Mucosa of descending colon (tissue), 3 donors: ENCODE measurements around the gene ATRX. TPM values are rescaled to one million over a fixed set of nuclear protein-coding genes. Genes with fewer than 3 reads are reported as not detected.
"Not testable (repeated sequence)": the region's sequence is repeated elsewhere in the genome, so short reads cannot be mapped to it uniquely, and the experiment has no call there.

Experiments used
- ATAC-seq: fragments of 200-7000 bp; cut with Tn5 transposase; one replicate; pipeline ENCODE4 v1.9.1; 2020; ENCODE audit warnings: mild to moderate bottlenecking, moderate library complexity
- DNase-seq, 3 donors: peaks; one replicate each; pipeline ENCODE4 v3.0.0-alpha.2; 2020
- H3K36me3 ChIP-seq: fragments of 200-600 bp; one replicate; pipeline ENCODE4 v1.8.0; 2021; ENCODE audit warnings: low read depth, mild to moderate bottlenecking
- H3K4me1 ChIP-seq: fragments of 200-600 bp; one replicate; pipeline ENCODE4 v1.8.0; 2021; ENCODE audit warnings: low read depth, mild to moderate bottlenecking
- H3K4me3 ChIP-seq: fragments of 200-600 bp; one replicate; pipeline ENCODE4 v1.8.0; 2021; ENCODE audit warnings: mild to moderate bottlenecking
- H3K9me3 ChIP-seq: fragments of 200-600 bp; one replicate; pipeline ENCODE4 v1.8.0; 2021; ENCODE audit warnings: mild to moderate bottlenecking
- intact Hi-C, 2 donors: fragments of 100-400 bp; cut with DNase I in 1 of 2; cut with micrococcal nuclease in 1 of 2; formaldehyde crosslinking; loops; one replicate each; pipeline versions ENCODE4 v1.11.0 to v1.11.1; 2022; cut with DNase I, micrococcal nuclease
- total RNA-seq, 3 donors: library from RNA; stranded (reverse); fragmentation: NEBNext Ultra II Directional in 2 of 3; extraction: Animal tissue kit (Norgen Biotek cat#: 25700) in 2 of 3; gene quantifications; one replicate each; pipeline versions ENCODE4 v1.2.1 to v1.2.4, GENCODE V29; 2021 to 2023
- TF ChIP-seq, protein P1 (sequence below): fragments of 200-600 bp; IDR thresholded peaks from one replicate; pipeline ENCODE4 v1.8.0; 2022; ENCODE audit warnings: antibody characterized with exemption, mild to moderate bottlenecking
- donor health status: DM: no; HTN: no; CAD: no; lungs with moderate emphysema.
- donor health status: DM: no; HTN: no; CAD: no.
- donor health status: DM: no; HTN: yes; CAD: no.

Gene ATRX
- total RNA-seq, 3 donors from 2014 or later: 47.9 to 108 (median 64.1) TPM

DNA sequence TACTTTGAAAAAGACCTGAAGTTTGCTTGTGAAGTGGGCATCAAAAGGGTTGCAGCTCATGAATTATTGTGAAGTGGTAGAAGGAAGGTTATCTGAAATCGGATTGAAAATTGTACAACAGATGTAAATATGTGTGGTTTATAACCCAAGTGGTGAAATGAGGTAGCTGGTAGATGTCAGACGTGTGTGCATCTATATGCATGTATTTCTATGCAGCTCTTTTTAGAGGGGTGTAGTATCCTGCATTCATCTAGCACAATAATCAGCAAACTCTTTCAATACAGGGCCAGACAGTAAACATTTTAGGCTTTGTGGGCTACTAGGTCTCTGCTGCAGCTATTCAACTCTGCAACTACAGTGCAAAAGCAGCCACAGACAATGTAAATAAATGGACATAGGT lies 9.4 kb downstream of the ATRX start:
- no peaks in the 10 kb centered on the region for H3K4me1 ChIP-seq
- intact Hi-C loops: no loop called here
- no peaks in the 10 kb centered on the region for H3K36me3 ChIP-seq
- TF ChIP-seq, protein P1, sequence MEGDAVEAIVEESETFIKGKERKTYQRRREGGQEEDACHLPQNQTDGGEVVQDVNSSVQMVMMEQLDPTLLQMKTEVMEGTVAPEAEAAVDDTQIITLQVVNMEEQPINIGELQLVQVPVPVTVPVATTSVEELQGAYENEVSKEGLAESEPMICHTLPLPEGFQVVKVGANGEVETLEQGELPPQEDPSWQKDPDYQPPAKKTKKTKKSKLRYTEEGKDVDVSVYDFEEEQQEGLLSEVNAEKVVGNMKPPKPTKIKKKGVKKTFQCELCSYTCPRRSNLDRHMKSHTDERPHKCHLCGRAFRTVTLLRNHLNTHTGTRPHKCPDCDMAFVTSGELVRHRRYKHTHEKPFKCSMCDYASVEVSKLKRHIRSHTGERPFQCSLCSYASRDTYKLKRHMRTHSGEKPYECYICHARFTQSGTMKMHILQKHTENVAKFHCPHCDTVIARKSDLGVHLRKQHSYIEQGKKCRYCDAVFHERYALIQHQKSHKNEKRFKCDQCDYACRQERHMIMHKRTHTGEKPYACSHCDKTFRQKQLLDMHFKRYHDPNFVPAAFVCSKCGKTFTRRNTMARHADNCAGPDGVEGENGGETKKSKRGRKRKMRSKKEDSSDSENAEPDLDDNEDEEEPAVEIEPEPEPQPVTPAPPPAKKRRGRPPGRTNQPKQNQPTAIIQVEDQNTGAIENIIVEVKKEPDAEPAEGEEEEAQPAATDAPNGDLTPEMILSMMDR: no peak
- ATAC-seq: no peak
- DNase-seq: no peak
- H3K9me3 ChIP-seq: no peaks in the 10 kb centered on the region
- no peak overlapping the region for H3K4me3 ChIP-seq

DNA sequence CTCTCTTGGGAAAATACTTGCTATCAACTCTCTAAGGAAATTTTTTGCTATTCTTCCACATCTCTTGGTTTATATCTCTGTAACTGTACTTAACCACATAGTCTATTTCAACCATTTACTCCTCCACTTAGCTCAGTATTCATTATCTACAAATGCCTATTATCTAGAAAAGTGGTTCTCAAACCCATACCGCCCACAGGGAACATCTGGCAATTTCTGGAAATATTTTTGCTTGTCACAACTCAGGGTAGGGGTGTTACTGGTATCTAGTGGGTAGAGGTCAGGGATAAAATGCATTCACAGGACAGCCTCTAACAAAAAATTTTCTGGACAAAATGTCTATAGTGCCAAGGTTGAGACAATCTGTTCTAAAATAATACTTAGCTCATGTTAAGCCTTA lies 14.4 kb downstream of the ATRX start:
- TF ChIP-seq, protein P1: no peak
- Histone ChIP-seq H3K4me1 (no peaks in the 10 kb centered on the region), H3K4me3 (no peak overlapping the region), H3K9me3 (no peaks in the 10 kb centered on the region), H3K36me3 (no peaks in the 10 kb centered on the region)
- DNase-seq: no peak
- intact Hi-C loops: no loop called here
- ATAC-seq: no peak

DNA sequence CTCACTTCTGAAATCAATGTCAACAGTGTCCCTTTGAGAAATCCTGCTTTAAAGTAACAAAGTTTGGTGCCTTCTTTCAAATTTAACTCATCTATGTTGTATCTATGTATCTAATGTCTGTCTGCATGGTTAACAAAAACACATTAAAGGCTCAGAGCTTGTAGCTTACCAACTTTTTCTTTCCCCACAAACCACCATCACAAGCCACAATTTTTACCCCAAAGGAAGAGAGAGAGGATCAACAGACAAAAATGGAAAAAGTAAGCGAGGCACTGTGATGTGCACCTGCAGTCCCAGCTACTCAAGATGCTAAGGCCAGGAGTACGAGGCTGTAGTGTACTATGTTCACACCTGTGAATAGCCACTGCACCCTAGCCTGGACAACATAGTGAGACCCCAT lies 17.2 kb downstream of the ATRX start:
- H3K9me3 ChIP-seq: no peaks in the 10 kb centered on the region
- DNase-seq (no peak), ATAC-seq (no peak)
- TF ChIP-seq, protein P1: no peak
- H3K4me1 ChIP-seq: no peaks in the 10 kb centered on the region
- no peaks in the 10 kb centered on the region for H3K36me3 ChIP-seq
- no peak overlapping the region for H3K4me3 ChIP-seq
- intact Hi-C loops: no loop called here

DNA sequence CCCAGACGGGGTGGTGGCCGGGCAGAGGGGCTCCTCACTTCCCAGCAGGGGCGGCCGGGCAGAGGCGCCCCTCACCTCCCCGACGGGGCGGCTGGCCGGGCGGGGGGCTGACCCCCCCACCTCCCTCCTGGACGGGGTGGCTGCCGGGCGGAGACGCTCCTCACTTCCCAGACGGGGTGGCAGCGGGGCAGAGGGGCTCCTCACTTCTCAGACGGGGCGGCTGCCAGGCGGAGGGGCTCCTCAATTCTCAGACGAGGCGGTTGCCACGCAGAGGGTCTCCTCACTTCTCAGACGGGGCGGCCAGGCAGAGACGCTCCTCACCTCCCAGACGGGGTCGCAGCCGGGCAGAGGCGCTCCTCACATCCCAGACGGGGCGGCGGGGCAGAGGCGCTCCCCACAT lies 19.8 kb downstream of the ATRX start:
- H3K4me3 ChIP-seq, DNase-seq, intact Hi-C loops, ATAC-seq, H3K36me3 ChIP-seq, H3K9me3 ChIP-seq, H3K4me1 ChIP-seq: not testable (repeated sequence)

DNA sequence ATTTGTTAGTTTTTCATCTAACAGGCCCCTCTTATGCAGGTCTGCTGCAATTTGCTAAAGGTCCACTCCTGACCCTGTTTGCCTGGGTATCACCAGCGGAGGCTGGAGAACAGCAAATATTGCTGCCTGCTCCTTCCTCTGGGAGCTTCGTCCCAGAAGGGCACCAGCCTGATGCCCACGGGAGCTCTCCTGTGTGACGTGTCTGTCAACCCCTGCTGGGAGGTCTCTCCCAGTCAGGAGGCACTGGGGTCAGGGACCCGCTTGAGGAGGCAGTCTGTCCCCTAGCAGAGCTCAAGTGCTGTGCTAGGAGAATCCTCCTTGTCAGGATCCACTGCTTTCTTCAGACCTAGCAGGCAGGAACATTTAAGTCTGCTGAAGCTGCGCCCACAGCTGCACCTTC lies 30.5 kb downstream of the ATRX start:
- ATAC-seq (no peak), DNase-seq (no peak)
- intact Hi-C loops: no loop called here
- Histone ChIP-seq H3K4me3 (no peak overlapping the region), H3K4me1 (no peaks in the 10 kb centered on the region), H3K9me3 (no peaks in the 10 kb centered on the region), H3K36me3 (no peaks in the 10 kb centered on the region)
- TF ChIP-seq, protein P1: no peak

DNA sequence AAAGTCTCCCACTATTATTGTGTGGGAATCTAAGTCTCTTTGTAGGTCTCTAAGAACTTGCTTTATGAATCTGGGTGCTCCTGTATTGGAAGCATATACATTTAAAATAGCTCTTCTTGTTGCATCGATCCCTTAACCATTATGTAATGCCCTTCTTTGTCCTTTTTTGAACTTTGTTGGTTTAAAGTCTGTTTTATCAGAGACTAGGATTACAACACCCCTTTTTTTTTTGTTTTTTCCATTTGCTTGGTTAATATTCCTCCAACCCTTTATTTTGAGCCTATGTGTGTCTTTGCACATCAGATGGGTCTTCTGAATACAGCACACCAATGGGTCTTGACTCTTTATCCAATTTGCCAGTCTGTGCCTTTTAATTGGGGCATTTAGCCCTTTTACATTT lies 32.1 kb downstream of the ATRX start:
- intact Hi-C loops, H3K36me3 ChIP-seq, DNase-seq, H3K9me3 ChIP-seq, H3K4me1 ChIP-seq, ATAC-seq, H3K4me3 ChIP-seq: not testable (repeated sequence)

DNA sequence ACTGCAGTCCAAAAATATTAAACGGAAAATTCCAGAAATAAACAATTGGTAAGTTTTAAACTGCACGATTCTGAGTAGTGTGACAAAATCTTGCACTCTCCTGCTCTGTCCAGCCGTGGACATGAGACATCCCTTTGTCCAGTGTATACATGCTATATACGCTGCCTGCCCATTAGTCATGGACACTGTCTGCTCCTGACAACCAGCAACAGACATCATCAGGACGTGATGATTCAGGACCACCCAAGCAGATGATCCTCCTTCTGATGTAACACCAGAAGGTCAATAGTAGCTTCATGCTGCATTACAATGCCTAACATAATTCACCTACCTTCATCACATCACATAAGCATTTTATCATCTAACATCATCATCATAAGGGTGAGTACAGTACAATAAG lies 36.3 kb downstream of the ATRX start:
- intact Hi-C loops: no loop called here
- H3K9me3 ChIP-seq: no peaks in the 10 kb centered on the region

More for the DNA sequence above, 36.3 kb downstream of the ATRX start:
- no peaks in the 10 kb centered on the region for H3K4me1 ChIP-seq
- ATAC-seq (no peak), DNase-seq (no peak)
- TF ChIP-seq, protein P1: no peak
- no peak overlapping the region for H3K4me3 ChIP-seq
- no peaks in the 10 kb centered on the region for H3K36me3 ChIP-seq
